HG03565 (cell line): ENCODE data around the gene PSD4.

Experiments
- ATAC-seq: cut with Tn5 transposase; IDR thresholded peaks from one replicate; pipeline ENCODE4 v1.9.1; 2021; ENCODE audit warnings: mild to moderate bottlenecking, moderate library complexity; ENCODE audit not compliant: unreplicated experiment

PSD4 gene

DNA sequence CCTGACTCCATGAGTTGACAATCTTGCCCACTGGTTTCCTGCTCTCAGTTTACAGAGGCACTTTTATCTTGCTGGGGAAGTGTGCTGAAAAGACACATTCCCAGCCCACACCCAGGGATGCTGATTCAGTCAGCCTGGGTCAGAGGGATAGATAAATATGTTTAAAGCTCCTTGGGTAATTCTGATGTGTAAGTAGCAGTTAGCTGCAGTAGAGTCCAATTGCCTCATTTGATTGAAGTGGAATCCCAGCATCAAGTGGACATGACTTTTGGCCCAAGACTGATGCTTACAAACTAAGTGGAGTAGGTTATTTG, 29.4 kb downstream of the PSD4 start:
- ATAC-seq = no peak

DNA sequence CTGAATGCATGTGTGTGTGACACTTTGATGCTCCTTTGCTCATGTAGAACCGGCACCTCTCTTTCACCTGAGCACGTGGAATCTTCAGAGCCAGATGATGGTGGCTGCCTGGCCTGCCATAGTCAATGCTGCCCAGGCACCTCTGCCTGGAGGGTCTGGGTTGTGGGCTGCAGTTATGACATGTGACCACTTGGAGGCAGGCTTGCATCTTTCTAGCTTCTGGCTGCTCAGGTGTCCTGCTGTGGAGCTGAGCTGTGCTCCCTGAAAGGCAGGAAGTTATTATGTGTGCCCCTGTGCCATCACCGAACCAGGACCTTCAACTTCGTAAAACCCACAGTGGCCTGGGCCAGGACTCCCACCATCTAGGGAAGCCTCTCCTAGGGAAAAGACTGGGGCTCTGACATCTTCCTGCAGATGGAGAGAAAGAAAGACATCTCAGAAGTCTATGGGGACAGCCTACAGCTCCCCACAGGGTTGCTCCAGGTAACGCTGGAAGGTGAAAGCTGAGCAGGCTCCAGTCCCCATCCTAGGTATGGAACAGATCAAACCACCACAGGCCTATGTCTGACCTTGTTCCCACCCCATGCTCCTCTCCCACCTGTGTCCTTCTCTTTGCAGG, 30.2 kb downstream of the PSD4 start:
- ATAC-seq = peak; percentile 62

DNA sequence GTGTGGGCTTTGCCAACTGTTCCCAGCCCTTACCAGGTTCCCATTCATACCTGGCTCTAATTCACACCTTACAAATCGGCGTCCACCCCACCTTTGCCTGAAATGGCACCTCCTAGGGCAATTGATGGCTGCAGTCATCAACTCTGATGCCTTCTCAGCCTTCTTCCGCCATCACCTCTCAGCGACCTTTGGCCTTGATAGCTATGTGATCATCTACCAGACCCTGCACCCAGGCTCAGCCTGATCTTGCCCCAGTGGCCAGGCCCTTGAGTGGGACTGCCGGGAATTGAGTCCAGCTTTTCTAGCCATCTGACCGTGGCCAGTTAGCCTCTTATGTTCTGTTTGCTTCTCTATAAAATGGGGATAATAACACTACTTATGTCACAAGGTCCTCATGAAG, 32.5 kb downstream of the PSD4 start:
- no peak for ATAC-seq

DNA sequence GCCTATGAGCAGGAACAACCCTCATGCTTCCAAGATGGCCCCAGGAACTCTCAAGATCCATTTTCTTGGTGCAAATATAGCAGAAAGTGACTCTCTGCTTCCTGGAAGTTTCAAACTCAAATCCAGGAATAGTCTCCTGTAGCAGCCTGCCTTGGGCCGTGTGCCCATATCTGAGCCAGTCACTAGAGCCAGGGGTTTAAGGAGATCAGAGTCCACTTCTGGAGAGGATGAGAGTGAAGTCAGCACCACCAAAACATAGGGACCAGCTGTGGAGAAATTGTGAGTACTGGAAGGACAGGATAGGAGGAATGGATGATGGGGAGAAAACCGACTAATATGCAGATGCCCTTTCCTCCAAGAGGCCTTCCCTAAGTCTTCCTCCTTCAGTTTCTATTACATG, 33.2 kb downstream of the PSD4 start:
- ATAC-seq = no peak

DNA sequence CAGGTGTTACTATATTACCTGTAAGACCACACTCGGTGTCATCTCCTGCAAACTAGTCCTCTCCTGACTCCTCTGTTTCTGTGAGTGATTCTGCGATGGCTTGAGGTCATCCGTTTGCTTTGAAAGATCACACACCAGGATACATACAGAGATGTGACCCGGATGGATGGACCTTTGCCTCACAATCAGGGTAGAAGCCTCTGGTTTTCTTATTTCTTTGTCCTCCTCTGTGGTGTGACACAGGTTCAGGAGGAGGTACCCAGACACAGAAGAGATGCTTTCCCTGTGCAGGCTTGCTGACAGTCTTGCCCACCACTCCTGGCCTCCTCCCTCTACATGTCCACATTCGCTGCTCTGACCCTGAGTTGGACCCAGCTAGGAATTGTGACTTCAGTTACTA, 34.6 kb downstream of the PSD4 start:
- ATAC-seq = no peak

DNA sequence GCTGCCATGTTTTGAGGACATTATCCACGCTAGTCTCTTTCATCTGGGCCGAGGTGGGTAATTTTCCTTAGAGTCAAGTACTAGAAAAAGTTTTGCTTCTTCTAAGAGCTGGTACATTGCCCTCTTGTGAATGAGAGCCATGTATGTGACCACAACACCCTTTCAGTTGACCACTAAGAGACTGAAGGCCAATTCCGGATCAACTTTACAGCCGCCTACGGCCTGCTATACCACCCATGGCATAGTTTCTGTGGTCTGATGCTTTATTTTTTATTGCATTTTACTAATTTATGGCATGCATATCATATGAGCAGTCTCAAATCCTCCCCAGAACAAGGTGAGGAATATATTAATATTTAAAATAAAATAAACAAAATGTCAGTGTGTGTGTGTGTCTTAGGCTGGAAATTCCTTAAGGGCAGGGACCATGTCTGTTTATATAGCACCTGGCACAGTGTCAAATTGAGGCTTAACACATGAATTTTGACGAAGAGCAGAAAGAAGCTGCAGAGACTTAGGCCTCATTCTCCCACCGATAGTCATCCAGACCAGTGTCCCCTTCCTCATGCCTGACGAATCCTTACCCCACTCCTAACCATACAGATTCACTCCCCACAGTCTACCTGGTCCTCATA, 35.4 kb downstream of the PSD4 start:
- ATAC-seq = no peak

DNA sequence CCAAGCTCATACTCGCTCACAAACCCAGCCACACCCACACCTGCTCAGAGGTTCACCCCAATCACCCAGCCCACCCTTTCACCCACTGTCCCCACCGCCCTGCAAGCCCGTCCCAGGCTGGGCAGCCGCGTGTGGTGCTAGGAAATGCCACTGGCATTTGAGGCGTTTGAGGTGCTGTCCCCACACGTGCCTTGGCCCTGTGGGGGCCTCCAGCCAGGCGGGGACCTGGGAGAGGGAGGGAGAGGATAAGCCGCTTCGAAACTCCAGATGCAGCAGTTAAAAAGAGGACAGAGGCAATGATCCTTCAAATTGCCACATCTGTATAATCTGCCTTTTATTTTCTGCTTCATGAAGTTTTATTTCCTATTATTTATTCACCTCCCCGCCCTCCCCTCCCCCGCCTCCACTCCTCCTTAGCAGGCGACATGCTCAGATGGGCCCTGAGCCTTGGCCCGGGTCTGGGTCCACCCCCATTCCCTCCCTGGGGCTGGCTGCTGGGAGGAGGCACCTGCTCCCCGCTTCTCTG, 35.9 kb downstream of the PSD4 start:
- no peak for ATAC-seq

DNA sequence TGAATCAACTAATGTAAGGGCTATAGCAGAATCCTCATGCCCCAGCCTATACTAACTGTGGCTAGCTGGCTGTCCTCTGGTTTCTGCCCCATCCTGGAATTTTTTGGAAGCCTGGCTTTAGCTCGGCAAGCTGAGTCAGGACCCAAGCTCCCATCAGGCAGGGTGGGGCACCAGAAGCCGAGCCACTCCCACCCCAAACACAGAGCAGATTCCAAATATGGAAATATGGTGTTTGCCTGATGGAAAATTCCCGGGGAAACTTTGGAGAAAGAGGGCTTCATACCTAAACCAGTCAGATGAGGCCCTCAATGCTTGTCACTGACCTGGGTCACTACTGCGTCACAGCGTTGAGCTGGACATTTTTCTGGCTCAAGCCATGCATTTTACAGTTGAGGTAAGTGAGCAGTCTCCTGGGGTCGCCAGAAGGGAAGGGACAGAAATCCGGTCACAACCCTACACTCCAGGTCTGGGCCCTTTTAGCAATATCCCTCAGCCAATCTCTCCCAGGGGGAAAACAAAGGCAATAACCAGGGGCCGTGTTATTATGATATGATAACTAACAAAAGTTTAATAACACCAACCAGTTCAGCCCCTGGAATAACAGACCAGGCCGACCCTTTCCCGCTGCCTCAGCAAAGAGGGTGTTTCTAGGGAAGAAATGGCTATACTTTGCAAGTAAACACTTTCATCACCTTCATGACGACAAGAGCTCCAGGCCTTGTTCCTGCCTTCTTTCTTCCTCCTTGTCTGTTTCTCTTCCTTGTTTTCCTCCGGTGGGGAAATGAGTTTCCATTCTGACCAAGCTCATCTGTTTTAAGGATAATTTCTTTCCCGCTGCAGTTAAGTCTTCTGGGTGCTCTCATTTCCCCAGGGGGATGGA, 37.7 kb downstream of the PSD4 start:
- ATAC-seq = no peak

DNA sequence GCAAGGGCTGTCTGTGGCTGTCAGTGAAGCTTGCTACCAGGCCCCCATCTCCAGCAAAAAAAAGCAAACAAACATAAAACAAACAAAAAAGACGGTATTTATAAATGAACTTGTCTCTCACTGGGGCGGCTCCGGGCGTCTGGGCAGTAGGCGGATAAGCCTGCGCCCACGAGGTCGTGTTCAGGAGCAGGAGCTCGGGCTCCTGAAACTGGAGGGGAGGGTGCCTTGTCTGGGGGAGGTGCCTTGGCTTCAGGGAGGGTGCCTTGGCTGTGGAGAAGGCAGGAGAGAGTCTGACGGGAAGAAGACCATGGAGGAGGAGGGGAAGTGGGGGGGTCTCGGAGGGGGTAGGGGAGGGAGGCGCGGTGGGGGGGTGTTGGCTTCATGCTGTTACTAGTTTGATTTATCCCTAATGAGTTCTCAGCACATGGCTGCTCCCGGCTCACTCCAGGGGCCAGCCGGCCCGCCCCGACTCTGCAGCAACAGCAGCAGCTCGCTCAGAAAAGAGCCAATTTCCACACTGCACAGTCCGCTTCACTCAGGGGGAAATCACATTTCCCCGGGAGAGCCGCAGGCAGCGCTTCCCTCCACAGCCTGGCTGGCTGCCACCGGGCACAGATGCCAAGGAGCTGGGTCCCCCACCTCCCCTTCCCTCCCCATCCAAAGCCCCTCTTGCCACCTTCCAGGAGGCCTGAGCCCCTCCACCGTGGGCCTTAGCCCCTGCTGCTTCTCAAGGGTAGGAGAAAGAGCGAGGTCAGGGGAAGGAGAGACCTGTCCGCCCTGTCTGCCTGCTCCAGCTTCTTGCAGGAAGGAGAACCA, 38.7 kb downstream of the PSD4 start:
- no peak for ATAC-seq

DNA sequence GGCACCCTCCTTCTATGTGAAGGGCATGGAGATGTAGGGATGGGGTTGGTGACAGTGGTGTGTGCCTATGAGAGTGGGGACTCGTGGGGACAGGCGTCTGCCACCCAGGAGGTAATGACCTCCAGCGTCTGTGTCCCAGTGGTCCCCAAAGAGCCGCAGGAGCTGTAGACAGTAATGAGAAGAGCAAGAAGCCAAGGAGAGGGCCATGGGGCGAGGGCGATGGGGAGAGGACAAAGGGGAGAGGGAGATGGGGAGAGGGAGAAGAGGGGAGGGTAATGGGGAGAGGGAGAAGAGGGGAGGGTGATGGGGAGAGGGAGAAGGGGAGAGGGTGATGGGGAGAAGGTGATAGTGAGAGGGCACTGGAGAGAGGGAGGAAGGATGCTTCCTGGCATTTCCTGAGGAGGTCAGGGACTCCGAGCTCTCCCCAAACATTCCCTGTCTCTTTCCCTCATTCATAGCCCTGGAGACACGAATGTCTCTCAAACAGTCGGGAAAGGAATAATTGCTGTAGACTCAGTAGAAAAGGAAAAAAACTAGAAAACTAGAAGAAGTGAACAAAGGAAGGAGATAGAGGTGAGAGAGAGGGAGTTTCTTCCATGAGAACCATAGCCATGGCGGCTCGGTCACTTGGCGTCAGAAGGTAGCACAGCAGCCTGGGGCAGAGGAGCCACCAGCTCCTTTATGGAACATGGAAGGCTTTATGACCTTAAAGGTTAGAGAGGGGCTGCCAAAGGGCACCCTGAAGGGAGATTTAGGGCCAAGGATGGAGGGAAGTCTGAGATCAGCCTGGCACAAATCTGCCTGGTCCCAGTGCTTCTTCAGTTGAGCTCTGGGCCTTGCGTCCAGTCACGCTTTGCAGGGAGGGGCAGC, 39.5 kb downstream of the PSD4 start:
- ATAC-seq = no peak

DNA sequence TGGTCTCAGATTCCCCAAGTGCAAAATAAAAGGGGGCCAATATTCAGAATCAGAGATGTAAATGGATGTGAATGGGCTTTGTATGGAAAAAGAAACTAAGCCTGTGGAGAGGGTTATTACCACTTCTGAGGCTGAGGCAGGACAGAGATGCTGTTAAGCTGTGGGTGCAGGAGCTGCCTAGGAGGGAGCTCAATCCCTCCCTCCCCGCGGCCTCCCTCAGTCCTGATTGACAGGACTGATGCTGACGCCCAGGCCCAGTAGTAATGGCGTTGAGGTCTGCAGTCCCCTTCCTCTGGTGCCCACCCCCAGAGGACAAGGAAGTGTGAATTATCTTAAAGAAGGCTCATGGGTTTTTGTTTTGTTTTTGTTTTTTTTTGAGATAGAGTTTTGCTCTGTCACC, 40.4 kb downstream of the PSD4 start:
- no peak for ATAC-seq

DNA sequence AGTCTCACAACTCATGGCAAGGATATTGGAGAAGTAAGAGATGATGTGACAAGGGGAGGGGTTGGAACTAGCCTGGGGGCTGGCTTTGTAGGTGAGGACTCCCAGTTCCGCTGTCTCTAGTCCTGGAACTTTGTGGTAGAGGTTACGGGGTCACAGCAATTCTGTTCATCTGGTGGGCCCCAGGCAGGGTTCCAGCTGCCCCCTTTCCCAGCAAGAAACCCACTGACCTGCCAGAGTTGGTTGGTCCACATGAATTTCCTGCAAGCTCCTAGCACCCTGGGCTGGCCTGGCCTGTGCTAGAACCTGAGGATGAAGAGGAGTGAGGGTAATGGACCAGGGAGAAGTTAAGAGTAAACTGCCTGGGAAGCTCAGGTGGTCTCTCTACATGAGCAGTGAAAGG, 41.3 kb downstream of the PSD4 start:
- ATAC-seq = no peak

DNA sequence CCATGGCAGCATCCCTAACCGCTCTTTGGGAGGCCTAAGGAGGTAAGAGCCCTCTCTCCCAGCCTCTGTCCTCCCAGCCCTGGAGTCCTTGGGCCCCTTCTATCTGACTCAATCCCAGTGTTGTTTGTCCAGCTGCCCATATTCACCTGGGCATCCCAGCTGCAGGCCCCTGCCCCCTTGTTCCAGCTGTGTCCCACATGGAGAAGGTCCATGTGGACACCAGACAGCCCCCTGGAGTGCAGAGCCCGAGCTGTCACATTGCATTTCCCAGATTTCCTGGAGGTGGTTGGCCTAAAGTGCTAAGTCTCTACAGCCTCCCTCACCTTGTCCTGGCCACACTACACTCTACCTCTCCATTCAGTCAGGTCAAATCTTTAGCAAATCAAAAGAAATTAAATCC, 42.5 kb downstream of the PSD4 start:
- no peak for ATAC-seq

DNA sequence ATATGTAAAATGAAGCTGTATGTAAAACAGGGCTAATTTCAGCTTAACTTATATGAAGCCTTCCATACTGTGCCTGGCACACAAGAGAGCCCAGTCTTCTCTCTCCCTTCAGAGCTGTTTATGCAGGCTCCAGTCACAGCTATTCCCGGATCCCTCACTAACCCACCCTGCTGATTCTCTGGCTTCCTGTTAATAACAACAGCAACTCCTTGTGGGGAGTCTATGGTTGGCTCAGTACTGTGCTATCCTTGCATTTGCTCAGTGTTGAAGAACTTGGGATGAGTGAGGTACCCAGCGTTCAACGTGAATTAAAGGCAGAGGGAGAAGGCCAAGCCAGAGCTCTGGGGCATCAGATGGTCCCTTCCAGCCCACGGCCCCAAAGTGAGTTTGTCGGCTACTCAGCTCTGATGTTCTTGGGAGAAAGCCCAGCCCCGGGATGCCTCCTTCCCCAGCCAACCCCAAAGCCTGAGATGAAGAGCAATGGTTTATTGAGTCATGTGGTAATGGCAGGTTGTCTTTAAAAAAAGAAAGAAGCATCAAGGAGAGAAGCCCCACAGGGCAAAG, 43.2 kb downstream of the PSD4 start:
- no peak for ATAC-seq

DNA sequence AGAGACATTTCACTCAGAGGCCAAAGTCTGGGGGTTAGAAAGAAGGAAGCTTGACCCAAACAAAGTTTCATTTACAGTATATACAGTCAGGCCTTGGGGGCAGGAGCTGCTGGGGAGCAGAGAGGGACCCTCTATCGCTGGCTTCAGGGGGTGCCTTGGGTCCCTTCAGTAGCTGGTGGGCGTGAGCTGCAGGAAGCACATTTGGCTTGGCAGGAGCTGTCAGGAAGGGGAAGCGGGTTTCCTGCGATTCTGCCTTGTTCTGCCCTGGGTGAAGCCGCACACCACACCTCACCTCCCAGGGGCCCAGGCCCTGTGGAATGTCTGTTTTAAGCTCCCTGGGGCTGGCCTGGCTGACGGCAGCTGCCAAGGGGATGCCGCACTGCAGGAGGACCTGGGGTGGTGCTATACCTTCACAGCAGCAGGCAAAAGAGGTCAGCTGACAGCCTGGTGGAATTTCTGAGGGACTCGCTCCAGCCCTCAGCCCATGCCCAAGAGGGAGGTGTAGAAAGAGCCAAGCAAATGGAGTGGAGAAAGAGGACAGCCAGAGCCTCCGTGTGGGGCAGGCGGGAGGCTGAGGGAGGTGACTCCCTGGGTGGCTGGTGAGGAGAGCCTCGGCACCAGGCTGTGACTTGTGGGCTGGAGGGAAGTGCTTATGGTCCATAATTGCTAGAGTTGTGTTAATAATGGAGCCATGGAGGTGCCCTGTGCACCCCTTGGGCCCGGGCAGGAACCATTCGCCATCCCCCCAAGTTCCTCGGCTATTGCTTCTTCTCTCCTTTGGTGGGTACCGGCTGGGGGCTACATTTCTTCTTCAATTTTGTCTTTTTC, 43.9 kb downstream of the PSD4 start:
- ATAC-seq = no peak

DNA sequence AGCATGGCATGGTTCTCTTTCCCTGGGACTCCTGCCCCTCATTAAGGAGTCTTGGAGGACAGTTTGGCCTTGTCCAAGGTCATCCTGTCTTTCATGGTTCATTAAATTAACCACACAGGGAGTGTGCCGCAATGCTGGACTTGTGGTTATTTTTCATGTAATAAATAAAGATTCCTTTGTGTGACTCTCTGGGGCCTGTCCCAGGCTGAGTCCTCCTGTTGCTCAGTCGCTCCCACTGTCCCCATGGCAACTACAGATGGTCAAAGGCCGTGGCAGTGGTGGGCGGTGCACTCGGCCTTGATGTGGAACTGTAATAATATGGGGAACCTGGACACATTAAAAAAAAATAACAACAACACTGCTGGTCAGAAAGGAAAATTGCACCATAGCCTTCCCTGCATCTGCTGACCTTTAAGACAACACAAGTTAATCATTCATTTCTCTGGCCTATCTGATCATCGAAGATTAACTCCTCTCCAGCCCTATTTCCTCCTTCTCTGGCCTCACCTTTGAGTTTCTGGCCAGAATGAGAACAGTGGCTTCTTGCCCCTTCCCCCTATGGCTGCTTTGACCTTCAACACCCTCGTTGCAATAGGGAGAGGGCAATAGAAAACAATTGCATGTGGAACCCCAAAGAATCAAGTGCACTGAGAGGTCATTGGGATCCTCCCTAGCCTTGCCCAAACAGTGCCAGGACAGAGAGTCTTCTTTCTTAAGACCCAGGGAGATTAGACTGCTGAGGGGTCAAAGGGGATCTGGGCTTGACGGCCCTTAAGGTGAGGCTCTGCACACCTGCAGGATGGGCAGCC, 44.7 kb downstream of the PSD4 start:
- no peak for ATAC-seq

DNA sequence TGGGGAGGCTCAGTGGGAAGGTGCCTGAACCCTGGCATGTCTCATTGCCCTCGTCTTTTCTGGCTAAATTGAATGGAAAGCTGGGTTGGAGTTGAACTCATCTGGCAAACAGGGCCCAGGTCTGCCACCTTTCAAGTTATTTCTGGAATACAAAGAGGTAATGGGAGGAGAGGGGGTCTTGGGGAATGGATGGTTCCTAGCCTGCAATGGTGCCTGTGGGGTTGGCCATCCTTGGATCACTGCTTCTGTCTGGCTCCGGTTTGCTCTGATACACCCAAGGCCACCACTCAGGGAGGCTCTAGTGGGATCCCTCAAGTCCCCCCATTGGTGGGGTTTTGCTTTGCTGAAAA, 45.3 kb downstream of the PSD4 start:
- no peak for ATAC-seq

DNA sequence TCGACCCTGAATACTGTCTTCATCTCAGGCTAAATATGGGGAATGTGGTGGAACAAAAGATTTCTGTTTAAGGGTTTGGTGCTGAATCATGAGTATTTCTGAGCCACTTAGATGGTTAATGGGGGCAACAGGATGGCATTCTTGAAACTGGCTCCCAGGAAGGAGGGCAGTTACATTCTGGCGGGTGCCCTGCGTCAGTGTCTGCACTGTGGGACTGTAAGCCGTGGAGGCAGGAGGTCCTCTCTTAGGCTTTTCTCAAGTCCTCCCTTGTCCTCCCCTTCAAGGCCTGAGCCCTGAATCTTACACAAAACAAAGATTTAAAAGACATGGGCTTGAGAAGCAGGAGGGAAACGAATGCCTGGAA, 45.7 kb downstream of the PSD4 start:
- ATAC-seq = no peak
